Fibroblast of skin of left quadriceps (primary cell): ENCODE measurements around the gene STPG2.
"Not testable (repeated sequence)": the region's sequence is repeated elsewhere in the genome, so short reads cannot be mapped to it uniquely, and the experiment has no call there.

ENCODE experiments used
- DNase-seq, 2 experiments: peaks; one replicate each; pipeline ENCODE4 v3.0.0-alpha.2; 2013; ENCODE audit warnings: low read depth in 2 of 2

STPG2 gene

DNA sequence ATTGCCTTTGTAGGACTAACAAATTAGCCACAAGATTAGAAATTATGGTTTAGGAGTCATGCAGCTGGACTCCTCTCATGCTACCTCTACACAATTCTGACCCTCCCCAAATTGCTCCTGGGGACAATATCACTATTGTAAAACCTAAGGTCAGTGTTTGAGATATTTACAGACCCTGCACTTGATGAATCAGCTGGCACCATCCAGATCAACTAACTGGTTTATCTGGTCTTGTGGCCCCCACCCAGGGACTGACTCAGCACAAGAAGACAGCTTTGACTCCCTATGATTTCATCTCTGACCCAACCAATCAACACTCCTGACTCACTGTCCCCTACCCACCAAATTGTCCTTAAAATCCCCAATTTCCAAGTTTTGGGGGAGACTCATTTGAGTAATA lies 192.4 kb downstream of the STPG2 start:
- DNase-seq = no peak

DNA sequence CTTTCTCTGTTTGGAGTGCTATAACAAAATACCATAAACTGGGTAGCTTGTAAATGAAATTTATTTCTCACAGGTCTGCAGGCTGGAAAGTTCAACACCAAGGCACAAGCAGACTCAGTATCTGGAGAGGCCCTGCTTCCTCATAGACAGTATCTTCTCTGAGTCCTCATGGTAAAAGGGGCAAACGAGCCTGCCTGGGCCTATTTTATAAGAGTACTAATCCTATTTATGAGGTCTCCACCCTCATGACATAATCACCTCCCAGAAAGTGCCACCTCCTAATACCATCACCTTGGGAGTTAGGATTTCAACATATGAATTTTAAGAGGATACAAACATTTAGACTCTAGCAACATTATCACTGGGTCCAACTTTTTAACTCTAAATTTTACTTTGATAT lies 200.3 kb downstream of the STPG2 start:
- DNase-seq = no peak

DNA sequence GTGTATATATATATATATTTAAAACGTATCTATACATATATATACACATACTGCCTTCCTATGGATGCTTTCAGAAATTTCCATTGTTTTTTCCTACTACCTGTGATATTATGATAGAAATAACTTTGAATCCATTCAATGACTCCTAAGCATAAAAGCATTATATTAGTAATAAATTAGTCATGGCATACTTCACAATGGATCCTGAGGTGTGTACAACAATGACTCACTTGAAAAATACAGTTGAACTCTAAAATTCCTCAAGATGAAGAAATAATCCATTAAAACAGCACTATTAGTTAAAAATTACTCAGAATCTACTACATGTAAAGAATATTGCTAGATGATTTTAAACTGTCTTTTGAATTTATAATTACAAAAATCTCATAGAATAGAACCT lies 201.1 kb downstream of the STPG2 start:
- DNase-seq = no peak

DNA sequence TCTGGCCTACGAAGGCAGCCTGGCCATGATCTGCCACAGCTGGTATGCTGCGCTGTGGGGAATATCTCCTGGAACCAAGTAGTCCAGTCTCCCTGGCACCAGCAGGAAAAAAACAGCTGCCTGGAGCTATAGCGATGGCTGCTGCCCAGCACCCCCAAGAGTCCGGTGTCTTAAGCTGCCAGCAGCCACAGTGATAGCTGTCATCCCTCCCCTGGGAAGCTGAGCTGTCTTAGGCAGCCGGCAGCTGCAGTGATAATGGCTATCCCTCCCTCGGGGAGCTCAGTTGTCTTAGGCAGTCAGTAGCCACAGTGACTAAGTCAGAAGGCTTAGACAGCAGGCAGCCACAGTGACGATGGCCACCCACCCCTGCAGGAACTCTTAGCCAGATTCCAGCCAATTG lies 205.1 kb downstream of the STPG2 start:
- no peak for DNase-seq

DNA sequence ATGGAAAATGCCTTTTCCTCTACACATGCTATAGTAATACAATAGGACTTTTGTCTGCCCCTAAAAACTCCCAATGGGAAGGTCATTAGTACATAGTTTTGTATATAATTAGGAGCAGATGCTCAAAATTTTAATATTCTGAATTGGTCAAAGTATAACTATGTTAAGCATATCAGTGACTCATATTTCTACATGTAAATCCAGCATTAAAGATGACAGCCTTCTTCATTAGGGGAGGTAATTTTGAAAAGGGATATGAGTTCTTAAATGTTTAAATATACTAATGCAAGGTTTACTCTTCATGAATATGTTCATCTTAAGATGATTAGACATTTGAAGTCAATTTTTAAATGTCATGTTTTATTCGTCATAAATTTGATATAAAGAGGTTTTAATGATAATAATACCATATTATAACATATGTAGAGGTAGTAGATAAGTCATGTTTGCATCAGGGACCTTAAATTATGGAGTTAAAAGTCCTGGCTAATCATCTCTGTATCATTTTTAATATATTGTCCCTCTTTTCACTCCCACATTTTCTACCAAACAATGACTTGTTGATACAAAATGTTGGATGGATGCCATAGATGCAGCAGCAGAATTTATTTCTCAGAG lies 218.8 kb downstream of the STPG2 start:
- no peak for DNase-seq

DNA sequence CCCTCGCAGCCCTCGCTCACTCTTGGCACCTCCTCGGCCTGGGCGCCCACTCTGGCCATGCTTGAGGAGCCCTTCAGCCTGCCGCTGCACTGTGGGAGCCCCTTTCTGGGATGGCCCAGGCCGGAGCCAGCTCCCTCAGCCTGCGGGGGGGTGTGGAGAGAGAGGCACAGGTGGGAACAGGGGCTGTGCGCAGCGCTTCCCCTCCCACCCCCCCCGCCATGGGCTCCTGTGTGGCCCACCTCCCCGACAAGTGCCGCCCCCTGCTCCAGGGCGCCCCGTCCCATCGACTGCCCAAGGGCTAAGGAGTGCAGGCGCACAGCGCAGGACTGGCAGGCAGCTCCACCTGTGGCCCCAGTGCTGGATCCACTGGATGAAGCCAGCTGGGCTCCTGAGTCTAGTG lies 220.2 kb downstream of the STPG2 start:
- DNase-seq = no peak

DNA sequence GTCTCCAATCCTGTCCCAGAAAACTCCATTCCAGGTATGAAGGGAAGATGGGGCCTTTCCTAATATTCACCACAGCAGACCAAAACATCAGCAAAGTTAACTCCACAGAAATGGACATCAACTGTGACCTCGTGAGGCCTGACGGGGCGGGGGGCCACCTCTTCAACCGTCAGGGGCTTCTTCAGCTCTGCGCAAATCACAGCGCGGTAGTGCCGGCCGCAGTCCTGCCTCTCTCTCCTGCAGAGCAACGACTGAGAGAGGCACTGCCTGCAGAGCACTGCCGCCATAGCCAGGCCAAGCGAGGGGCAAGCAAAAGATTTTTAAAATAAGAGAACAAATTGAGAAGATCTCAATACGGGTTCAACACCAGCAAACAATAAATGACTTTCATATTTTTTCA lies 226.2 kb downstream of the STPG2 start:
- no peak for DNase-seq

DNA sequence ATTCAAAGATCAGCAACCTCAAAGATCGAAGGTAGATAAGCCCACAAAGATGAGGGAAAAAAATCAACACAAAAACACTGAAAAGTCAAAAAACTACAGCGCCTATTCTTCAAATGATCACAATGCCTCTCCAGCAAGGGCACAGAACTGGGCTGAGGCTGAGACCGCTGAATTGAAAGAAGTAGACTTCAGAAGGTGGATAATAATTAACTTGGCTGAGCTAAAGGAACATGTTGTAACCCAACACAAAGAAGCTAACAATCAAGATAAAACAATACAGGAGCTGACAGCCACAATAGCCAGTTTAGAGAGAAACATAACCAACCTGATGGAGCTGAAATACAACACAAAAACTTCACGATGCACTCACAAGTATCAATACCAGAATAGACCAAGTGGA lies 231.1 kb downstream of the STPG2 start:
- DNase-seq = no peak

DNA sequence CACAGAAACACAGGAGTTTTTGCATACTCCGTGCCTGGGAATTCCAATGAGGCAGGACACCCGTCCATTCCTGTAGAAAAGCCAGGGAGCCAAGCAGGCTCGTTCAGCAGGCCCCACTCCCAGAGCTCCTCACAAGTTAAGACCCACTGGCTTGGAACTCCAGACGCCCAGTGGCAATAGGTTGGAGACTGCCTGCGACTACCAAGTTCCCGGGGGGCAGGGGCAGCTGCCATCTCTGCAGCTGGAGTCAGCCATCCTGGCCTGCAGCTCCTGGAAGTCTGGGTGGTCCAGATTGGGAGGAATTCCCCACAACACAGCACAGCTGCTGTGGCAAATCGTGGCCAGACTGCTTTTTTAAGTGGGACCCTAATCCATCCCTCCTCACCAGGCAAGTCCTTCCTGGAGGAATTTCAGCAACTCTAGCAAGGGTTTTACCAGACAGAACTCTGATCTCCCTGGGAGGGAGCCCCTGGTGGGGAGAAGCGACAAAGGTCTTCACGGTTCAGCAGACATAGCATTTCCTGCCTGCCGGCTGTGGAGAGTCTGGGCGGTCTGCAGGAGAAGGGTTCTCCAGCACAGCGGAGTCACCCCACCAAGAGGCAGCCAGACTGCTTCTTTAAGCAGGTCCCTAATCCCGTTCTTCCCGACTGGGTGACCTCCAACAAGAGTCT lies 231.9 kb downstream of the STPG2 start:
- DNase-seq = no peak

DNA sequence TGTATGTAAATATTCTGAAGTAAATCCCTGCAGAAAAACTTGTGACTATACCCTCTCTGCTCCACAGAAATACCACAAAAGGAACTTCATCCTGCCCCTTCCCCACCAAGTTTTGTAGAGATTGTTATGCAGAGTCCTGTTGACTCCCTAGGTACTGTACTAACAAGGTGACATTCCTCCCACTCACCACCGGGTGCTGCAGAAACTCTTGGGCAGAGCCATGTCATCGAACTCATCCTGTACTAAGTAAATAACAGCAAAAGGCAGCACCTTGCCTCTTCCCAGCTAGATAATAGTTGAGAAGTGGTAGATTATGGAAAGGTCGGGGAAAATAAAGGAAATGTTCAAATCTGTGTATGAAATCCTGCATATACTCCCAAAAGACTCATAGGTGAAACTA lies 233.3 kb downstream of the STPG2 start:
- no peak for DNase-seq

DNA sequence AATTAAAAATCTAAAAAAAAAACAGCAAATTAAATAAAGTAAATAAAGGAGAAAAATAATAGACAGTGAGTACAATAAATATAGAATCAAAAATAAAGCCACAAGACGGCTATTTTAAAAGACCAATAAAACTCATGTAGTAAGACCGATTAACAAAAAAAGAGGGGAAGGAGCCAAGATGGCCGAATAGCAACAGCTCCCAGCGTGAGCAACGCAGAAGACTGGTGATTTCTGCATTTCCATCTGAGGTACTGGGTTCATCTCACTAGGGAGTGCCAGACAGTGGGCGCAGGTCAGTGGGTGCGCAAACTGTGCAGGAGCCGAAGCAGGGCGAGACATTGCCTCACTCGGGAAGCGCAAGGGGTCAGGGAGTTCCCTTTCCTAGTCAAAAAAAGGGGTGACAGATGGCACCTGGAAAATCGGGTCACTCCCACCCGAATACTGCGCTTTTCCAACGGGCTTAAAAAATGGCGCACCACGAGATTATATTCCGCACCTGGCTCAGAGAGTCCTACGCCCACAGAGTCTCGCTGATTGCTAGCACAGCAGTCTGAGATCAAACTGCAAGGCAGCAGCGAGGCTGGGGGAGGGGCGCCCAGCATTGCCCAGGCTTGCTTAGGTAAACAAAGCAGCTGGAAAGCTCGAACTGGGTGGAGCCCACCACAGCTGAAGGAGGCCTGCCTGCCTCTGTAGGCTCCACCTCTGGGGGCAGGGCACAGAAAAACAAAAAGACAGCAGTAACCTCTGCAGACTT lies 239.7 kb downstream of the STPG2 start:
- DNase-seq = not testable (repeated sequence)

DNA sequence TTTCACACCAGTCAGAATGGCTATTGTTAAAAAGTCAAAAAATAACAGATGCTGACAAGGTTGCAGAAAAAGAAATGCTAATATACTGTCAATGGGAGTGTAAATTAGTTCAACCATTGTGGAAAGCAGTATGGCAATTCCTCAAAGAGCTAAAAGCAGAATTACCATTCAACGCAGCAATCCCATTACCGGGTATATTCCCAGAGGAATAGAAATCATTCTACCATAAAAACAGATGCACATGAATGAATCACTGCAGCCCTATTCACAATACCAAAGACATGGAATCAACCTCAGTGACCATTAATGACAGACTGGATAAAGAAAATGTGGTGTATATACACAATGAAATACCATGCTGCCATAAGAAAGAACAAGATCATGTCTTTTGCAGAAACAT lies 243.0 kb downstream of the STPG2 start:
- no peak for DNase-seq

DNA sequence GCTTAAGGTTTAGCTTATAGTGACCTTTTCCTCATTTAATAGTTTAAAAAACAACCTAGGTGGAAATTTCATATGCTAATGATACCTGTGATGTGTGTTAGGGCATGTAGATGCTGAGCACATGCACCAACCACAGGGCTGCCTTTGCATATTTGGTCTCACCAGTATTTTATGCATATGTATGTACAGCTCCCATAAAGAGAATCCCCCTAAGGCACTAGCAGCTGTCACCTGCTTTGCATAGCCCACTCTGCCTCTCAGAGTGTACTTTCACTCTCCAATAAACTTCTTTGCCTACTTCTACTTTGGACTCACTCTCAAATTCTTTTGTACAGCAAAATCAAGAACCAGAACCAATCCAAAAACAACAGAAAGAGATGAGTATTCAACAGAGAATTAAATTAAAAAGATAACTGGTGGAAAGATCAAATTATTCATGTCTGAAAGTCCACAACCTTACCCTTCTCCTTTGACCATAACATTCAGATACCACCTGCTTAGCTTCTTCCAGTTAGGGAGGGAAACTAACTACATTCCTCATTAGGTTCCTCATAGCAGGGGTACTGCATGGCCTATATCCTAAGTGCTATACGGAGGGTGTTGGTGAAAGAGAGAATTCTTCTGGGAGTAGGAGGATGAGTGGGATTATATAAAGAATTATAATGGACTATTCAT lies 250.5 kb downstream of the STPG2 start:
- no peak for DNase-seq

DNA sequence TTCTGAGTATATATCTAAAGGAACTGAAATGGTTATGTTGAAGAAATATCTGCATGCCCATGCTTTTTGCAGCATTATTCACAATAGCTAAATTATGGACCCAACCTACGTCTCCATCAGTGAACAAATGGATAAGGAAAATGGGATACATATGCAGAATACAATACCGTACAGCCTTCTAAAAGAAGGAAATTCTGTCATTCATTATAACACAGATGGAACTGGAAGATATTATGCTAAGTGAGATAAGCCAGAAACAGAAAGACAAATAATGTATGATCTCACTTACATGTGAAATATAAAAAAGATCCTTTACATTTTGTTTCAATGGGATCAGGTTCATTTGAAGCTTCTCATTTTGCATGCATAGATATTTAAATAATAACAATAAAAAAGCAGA lies 263.3 kb downstream of the STPG2 start:
- no peak for DNase-seq

DNA sequence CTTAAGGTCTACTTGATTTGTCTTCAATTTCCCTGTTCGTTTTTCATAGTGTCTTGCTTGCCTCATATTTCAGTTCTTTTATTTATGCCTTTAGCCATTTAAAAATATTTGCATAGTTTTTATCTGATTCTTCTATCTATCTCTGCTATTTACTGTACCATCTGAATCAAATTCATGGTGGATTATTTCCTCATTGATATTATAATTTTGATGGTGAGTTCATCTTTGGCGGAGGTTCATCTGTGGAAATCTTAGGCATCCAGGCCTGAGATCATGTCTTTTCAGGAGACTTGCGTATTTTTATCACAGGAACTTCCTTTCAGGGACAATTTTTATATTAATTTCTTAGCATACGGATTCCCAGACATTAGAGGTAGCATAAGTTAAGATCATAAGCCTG lies 275.2 kb downstream of the STPG2 start:
- no peak for DNase-seq

DNA sequence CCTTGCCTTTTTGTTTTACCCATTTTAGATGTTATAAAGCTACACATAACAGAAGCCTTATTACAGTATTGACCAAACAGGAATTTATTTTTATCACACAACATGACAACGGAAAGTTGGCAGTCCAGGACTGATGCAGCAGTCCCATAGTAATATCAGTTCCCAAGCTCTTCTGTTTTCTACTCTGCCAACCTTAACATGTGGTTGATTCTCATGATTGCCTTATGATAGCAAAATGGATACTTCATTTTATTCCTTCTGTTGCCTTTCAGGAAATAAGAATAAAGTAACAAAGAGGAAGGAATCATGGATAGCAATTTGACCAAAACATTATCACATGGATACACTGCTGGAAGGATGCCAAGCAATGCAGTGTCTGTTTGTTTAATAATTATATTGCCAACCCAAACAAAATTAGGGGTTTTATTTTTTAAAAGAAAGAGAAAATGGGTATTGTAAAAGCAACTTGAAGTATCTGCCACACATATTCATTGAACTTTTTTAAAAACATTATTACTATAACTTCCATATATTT lies 275.7 kb downstream of the STPG2 start:
- DNase-seq = no peak

DNA sequence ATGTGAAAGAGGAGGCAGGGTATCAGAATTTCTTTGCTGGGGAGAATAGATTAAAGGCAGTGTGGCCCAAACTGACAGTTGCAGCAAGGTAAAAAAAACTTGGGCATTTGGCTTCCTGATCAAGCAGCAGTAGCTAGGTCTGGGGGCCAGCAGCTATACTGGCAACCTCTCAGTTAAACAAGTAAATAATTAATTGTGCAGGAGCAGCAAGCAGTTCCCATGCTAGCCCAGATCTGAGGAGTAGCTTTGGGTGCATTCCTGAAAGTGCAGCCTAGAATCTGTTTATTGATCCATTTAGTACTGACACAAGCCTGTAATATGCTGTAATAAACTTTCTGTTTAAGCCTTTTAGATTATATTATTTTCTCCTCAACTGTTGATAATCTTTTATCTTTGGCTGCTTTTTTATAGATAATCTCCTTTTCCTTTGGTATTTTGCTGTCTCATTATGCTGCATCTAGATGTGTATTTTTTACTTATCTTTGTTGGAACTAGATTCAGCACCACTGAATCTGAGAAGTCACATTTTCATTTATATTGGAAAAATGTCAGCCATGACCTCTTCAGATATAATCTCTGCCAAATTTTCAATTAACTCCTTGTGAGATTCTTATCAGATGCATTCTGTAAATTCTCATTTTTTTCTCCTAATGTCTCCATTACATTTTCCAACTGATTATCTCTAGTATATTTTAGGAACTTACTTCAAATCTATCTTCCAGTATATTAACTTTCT lies 276.3 kb downstream of the STPG2 start:
- DNase-seq = no peak

DNA sequence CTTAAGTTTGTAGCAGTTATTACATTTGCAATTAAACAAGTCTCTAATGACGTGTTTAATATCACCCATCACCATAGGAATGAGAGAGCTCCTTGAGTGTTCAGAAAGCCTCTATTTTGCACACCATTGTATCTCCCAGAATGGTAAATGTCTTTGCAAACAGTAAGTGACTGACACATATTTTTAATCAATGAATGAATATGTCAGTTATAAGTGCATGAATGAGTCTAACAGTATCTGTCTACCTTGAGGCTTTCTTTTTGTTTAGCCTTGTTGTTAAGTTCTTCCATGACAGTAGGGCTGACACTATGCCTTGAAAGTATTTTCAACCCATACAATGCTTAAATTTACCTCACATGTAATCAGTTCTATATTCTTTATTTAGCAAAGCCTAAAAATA lies 292.2 kb downstream of the STPG2 start:
- DNase-seq = no peak

DNA sequence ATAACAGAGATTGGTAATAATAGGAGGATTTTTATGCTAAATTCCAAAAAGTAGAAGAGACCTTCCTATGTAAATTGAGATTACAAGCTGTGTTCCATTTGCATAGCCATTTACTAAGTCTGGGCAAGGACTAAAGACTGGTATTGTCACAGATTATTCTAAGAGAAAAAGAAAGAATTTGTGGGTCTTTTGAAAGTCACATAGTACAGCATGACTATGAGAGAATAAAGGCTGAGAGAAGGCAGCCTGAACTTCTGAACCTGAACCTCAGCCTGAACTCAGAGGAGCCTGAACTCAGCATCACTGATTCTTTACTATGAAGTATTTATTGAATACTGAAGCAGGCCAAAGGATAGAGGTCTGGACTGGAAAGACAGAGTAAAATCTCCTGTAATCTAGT lies 297.5 kb downstream of the STPG2 start:
- DNase-seq = no peak

DNA sequence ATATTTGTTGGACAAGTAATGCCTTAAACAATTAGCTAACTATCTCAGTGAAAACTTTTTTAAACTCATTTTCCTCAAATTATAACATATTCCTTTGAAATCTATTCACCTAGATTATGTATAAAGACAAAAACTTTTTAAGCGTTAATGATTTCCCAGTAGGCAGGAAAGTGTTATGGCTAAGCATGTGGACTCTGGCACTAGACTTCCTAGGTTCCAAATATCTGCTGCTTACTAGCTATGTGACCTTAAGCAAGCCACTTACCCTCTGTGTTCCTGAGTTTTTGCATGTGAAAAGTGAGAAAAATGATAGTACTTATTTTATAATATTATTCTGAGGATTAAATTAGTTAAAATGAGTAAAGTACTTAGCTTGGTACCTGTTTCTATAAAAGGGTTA lies 301.8 kb downstream of the STPG2 start:
- no peak for DNase-seq

DNA sequence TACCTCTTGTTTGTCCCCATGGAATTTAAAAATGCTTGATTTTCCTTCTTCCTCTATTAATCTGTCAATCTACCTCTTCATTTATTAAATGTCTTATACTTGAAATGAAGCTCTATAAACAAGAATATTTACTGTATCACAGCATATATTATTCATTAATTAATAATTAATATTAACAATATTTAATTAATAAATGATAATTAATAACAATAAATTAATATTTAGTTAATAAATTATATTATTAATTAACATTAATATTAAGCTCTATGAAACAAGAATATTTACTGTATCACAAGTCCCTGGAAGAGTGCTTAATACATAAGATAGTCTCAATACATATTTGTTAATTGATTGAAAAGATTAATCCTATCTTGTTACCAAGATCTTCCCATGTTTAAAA lies 306.6 kb downstream of the STPG2 start:
- no peak for DNase-seq

DNA sequence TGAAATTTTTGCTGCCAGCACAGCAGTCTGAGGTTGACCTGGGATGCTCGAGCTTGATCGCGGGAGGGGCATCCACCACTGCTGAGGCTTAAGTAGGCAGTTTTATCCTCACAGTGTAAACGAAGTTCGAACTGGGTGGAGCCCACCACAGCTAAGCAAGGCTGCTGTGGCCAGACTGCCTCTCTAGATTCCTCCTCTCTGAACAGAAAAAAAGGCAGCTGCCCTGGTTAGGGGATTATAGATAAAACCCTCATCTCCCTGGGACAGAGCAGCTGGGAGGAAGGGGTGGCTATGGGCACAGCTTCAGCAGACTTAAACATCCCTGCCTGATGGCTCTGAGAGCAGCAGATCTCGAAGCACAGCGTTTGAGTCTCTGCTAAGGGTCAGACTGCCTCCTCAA lies 314.6 kb downstream of the STPG2 start:
- DNase-seq = no peak
